PFSK-1 (cell line): ENCODE measurements around the gene PLEKHN1.

Experiments used
- POLR2AphosphoS5 ChIP-seq: IDR thresholded peaks from 2 replicates; pipeline ENCODE4 v1.6.1; 2012; ENCODE audit warnings: low read depth, mild to moderate bottlenecking, control low read depth, low read length, moderate library complexity
- REST ChIP-seq, 2 experiments: IDR thresholded peaks; 2 replicates each; pipeline versions ENCODE4 v1.6.1 to v1.8.0; 2011 to 2012; ENCODE audit warnings: low read depth in 2 of 2, low read length in 2 of 2, control low read depth in 1 of 2, inconsistent platforms in 1 of 2, mild to moderate bottlenecking in 1 of 2, moderate library complexity in 1 of 2; ENCODE audit not compliant: insufficient read depth in 1 of 2
- TAF1 ChIP-seq: IDR thresholded peaks from 2 replicates; pipeline ENCODE4 v1.6.1; 2012; ENCODE audit warnings: low read length, control low read depth, borderline replicate concordance; ENCODE audit not compliant: insufficient read depth

- TF ChIP-seq REST (IDR thresholded peaks at IDR 0.05; ENCODE audit: insufficient read depth in 1 of 2, low read depth in 2 of 2, low read length in 2 of 2) = no peak
- no peak for TF ChIP-seq TAF1
- no peak for TF ChIP-seq POLR2AphosphoS5
These were observed 25.2 kb upstream of the PLEKHN1 start for GRCh38 chr1:941015-941587.
